A549 (cell line): ENCODE measurements around the gene GRIP1.

Source experiments
- BCL3 ChIP-seq: fragments of >200 bp; sonication (Bioruptor Twin); formaldehyde crosslinking; IDR thresholded peaks from 3 replicates; pipeline ENCODE4 v1.6.1; 2016
- CEBPB ChIP-seq, 2 experiments: fragments of >200 bp in 1 of 2; sonication (Bioruptor Twin) in 1 of 2; formaldehyde crosslinking in 1 of 2; IDR thresholded peaks; 2 replicates each; pipeline ENCODE4 v1.6.1; 2012 to 2016
- CTCF ChIP-seq: fragments of >200 bp; sonication (Bioruptor Twin); formaldehyde crosslinking; IDR thresholded peaks from 3 replicates; pipeline ENCODE4 v1.5.1; 2016
- EP300 ChIP-seq, 2 experiments: fragments of >200 bp; sonication (Bioruptor Twin); formaldehyde crosslinking; IDR thresholded peaks; 2 replicates in 1 of 2; 3 replicates in 1 of 2; pipeline ENCODE4 v1.6.1; 2016 to 2017
- KDM1A ChIP-seq: fragments of 200-600 bp; sonication (generic); IDR thresholded peaks from 2 replicates; pipeline ENCODE4 v1.6.1; 2016; ENCODE audit warnings: low read depth, mild to moderate bottlenecking
- MAX ChIP-seq: IDR thresholded peaks from 2 replicates; pipeline ENCODE4 v1.6.1; 2012
- NR3C1 ChIP-seq: fragments of >200 bp; sonication (Bioruptor Twin); formaldehyde crosslinking; IDR thresholded peaks from 3 replicates; pipeline ENCODE4 v1.6.1; 2017
- PBX3 ChIP-seq: IDR thresholded peaks from 2 replicates; pipeline ENCODE4 v1.6.1; 2012
- POLR2A ChIP-seq: IDR thresholded peaks from 2 replicates; pipeline ENCODE4 v1.6.1; 2012; ENCODE audit warnings: mild to moderate bottlenecking, low read length
- REST ChIP-seq: fragments of 200-600 bp; sonication (generic); IDR thresholded peaks from 2 replicates; pipeline ENCODE4 v1.6.1; 2016; ENCODE audit warnings: antibody characterized with exemption, mild to moderate bottlenecking, moderate library complexity
- RFX5 ChIP-seq: fragments of 450-650 bp; IDR thresholded peaks from 2 replicates; pipeline ENCODE4 v1.7.1; 2014; ENCODE audit warnings: antibody characterized with exemption, mild to moderate bottlenecking, moderate library complexity
- SREBF2 ChIP-seq: fragments of 450-650 bp; IDR thresholded peaks from 2 replicates; pipeline ENCODE4 v1.6.1; 2014; ENCODE audit warnings: mild to moderate bottlenecking, moderate library complexity
- TP53 ChIP-seq: fragments of 250-450 bp; sonication (Bioruptor Pico); IDR thresholded peaks from 2 replicates; pipeline ENCODE4 v1.5.0; 2021; ENCODE audit warnings: mild to moderate bottlenecking, moderate library complexity
- USF2 ChIP-seq: fragments of 450-650 bp; IDR thresholded peaks from 2 replicates; pipeline ENCODE4 v1.6.1; 2014; ENCODE audit warnings: antibody characterized with exemption

- TF ChIP-seq CTCF (no peak), POLR2A (no peak), BCL3 (no peak), MAX (no peak), SREBF2 (no peak), RFX5 (no peak), TP53 (CRISPR knock-in tag) (no peak), REST (no peak), NR3C1 (no peak), CEBPB (IDR thresholded peaks at IDR 0.05) (no peak), USF2 (no peak), PBX3 (no peak), KDM1A (no peak), EP300 (IDR thresholded peaks at IDR 0.05) (no peak)
Measured at GRCh38 chr12:66449531-66449930, 229.3 kb downstream of the GRIP1 start.
